Prostate gland (tissue), 2 donors: ENCODE data around the gene POTEB3.
"Not testable (repeated sequence)": the region's sequence is repeated elsewhere in the genome, so short reads cannot be mapped to it uniquely, and the experiment has no call there.

ENCODE experiments used
- POLR2A ChIP-seq: fragments of 450-650 bp; IDR thresholded peaks from one replicate; pipeline ENCODE4 v1.6.1; 2016; ENCODE audit warnings: antibody characterized with exemption, mild to moderate bottlenecking
- POLR2AphosphoS5 ChIP-seq: sonication (generic); formaldehyde crosslinking; IDR thresholded peaks from one replicate; pipeline ENCODE4 v1.6.1; 2017; ENCODE audit warnings: antibody characterized with exemption
- TF ChIP-seq, protein P1 (sequence below), 4 experiments: fragments of 200-600 bp in 2 of 4; fragments of 450-650 bp in 2 of 4; sonication (generic) in 2 of 4; IDR thresholded peaks; 1 replicate in 3 of 4; 2 replicates in 1 of 4; pipeline ENCODE4 v1.5.1; 2016 to 2019; ENCODE audit warnings: antibody characterized with exemption in 4 of 4, mild to moderate bottlenecking in 2 of 4, moderate library complexity in 2 of 4

DNA sequence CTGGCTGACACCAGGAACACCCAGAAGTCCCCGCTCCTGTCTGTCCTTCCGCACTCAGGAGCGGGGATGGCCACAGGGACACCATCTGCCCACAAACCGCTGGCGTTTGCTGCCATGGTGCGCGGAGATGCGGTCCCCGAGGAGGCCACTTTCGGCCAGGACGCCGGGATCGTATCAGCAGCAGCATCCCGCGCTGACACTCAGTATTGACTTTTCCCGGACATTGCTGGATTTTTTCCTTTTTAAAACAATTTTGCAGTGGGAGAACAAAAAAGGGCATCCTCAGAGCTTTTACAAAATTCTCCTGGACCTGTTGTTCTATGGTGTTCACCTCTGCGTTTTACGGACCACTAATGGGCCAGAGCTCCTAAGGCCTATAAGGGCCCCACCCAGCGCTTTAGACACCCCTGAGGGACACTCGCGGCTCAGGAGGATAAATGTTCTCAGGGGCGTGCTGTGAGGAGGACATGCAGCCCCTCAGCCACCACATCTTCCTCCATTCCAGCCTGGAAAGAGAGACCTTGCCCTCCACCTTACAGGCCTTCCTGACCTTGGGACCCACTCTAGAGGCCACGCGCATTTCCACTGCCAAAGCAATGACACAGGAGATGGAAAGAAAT is 56.3 kb downstream of the POTEB3 start:
- not testable (repeated sequence) for TF ChIP-seq POLR2A, POLR2AphosphoS5
- TF ChIP-seq, protein P1, sequence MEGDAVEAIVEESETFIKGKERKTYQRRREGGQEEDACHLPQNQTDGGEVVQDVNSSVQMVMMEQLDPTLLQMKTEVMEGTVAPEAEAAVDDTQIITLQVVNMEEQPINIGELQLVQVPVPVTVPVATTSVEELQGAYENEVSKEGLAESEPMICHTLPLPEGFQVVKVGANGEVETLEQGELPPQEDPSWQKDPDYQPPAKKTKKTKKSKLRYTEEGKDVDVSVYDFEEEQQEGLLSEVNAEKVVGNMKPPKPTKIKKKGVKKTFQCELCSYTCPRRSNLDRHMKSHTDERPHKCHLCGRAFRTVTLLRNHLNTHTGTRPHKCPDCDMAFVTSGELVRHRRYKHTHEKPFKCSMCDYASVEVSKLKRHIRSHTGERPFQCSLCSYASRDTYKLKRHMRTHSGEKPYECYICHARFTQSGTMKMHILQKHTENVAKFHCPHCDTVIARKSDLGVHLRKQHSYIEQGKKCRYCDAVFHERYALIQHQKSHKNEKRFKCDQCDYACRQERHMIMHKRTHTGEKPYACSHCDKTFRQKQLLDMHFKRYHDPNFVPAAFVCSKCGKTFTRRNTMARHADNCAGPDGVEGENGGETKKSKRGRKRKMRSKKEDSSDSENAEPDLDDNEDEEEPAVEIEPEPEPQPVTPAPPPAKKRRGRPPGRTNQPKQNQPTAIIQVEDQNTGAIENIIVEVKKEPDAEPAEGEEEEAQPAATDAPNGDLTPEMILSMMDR (IDR thresholded peaks at IDR 0.05), result not testable (repeated sequence)
